Keratinocyte (primary cell): ENCODE measurements around the gene MAGI2. TPM values are rescaled to one million over a fixed set of nuclear protein-coding genes. Genes with fewer than 3 reads are reported as not detected.

Source experiments
- DNase-seq: peaks from one replicate; pipeline ENCODE4 v3.0.0-alpha.2; 2011; ENCODE audit warnings: low read depth, missing footprints, low spot score
- FAIRE-seq: peaks from 2 replicates; lab custom pipeline; 2011; peaks lifted over from hg19 to GRCh38; lab: Jason Lieb, UNC
- H2AFZ ChIP-seq: 2 replicates; pipeline ENCODE4 v1.6.0; 2012; ENCODE audit warnings: low read length, control low read depth, inconsistent platforms; ENCODE audit not compliant: control insufficient read depth
- H3K27ac ChIP-seq: 2 replicates; pipeline ENCODE4 v1.5.1; 2011; ENCODE audit warnings: low read length; ENCODE audit not compliant: control insufficient read depth, insufficient read depth
- H3K27me3 ChIP-seq: 3 replicates; pipeline ENCODE4 v1.6.0; 2011; ENCODE audit warnings: low read length; ENCODE audit not compliant: control insufficient read depth, insufficient read depth; ENCODE audit errors: extremely low read depth
- H3K36me3 ChIP-seq, 2 experiments: 2 replicates in 1 of 2; 3 replicates in 1 of 2; pipeline ENCODE4 v1.5.1; 2011; ENCODE audit warnings: low read length in 2 of 2, mild to moderate bottlenecking in 1 of 2; ENCODE audit not compliant: control insufficient read depth in 2 of 2, insufficient read depth in 2 of 2; ENCODE audit errors: extremely low read depth in 1 of 2
- H3K4me1 ChIP-seq: 3 replicates; pipeline ENCODE4 v1.5.1; 2011; ENCODE audit warnings: low read length; ENCODE audit not compliant: control insufficient read depth, insufficient read depth; ENCODE audit errors: extremely low read depth
- H3K4me2 ChIP-seq: 3 replicates; pipeline ENCODE4 v1.6.0; 2011; ENCODE audit warnings: low read depth, low read length; ENCODE audit not compliant: control insufficient read depth, insufficient read depth; ENCODE audit errors: extremely low read depth
- H3K4me3 ChIP-seq, 3 experiments: fragments of 200-600 bp in 1 of 3; sonication (generic) in 1 of 3; 2 replicates in 2 of 3; 3 replicates in 1 of 3; pipeline ENCODE4 v1.5.1; 2011 to 2016; ENCODE audit warnings: low read length in 3 of 3, mild to moderate bottlenecking in 3 of 3, control low read depth in 2 of 3, inconsistent platforms in 1 of 3, low read depth in 1 of 3, mixed read lengths in 1 of 3, mixed run types in 1 of 3, moderate library complexity in 1 of 3; ENCODE audit not compliant: control insufficient read depth in 2 of 3, insufficient read depth in 2 of 3; ENCODE audit errors: extremely low read depth in 1 of 3
- H3K79me2 ChIP-seq: 2 replicates; pipeline ENCODE4 v1.6.0; 2012; ENCODE audit warnings: low read length; ENCODE audit not compliant: control insufficient read depth, insufficient read depth
- H3K9ac ChIP-seq: 3 replicates; pipeline ENCODE4 v1.6.0; 2011; ENCODE audit warnings: low read length; ENCODE audit not compliant: control insufficient read depth, insufficient read depth; ENCODE audit errors: extremely low read depth
- H3K9me1 ChIP-seq: 3 replicates; pipeline ENCODE4 v1.6.0; 2011; ENCODE audit warnings: low read length; ENCODE audit not compliant: control insufficient read depth, insufficient read depth; ENCODE audit errors: extremely low read depth
- H3K9me3 ChIP-seq: 2 replicates; pipeline ENCODE4 v1.5.1; 2012; ENCODE audit warnings: low read depth, low read length; ENCODE audit not compliant: control insufficient read depth
- H4K20me1 ChIP-seq: 3 replicates; pipeline ENCODE4 v1.6.0; 2011; ENCODE audit warnings: low read length; ENCODE audit not compliant: control insufficient read depth, insufficient read depth; ENCODE audit errors: extremely low read depth
- CTCF ChIP-seq, 3 experiments: IDR thresholded peaks in 1 of 3; conservative IDR thresholded peaks in 1 of 3; optimal IDR thresholded peaks in 1 of 3; 2 replicates in 2 of 3; 3 replicates in 1 of 3; pipeline versions ENCODE3 to v1.5.1; 2011; ENCODE audit warnings: low read length in 3 of 3, mild to moderate bottlenecking in 3 of 3, moderate library complexity in 2 of 3, control low read depth in 1 of 3, inconsistent platforms in 1 of 3; ENCODE audit not compliant: insufficient read depth in 2 of 3; ENCODE audit errors: extremely low read depth in 1 of 3
- EZH2 ChIP-seq: IDR thresholded peaks from one replicate; pipeline ENCODE4 v1.6.1; 2012; ENCODE audit warnings: inconsistent platforms, mild to moderate bottlenecking, low read length, moderate library complexity
- dilution Hi-C: fragments of 300-500 bp; cut with MboI; formaldehyde crosslinking; loops from one replicate; pipeline ENCODE4 v1.7.0; 2020; ENCODE audit warnings: low sequenced_read_pairs; ENCODE audit not compliant: extremely low pct_ligation_motif_present
- polyA plus RNA-seq, 5 experiments: library from polyadenylated mRNA; depleted of rRNA in 3 of 5; stranded (reverse) in 3 of 5; stranded (forward) in 1 of 5; unstranded in 1 of 5; fragments of >200 nt; gene quantifications; 1 replicate in 1 of 5; 2 replicates in 3 of 5; 3 replicates in 1 of 5; pipeline versions ENCODE4 v1.2.1 to v1.2.3, GENCODE V29; 2011 to 2012; ENCODE audit warnings: missing spikeins in 2 of 5, low read depth in 1 of 5, low replicate concordance in 1 of 5

Gene MAGI2
- polyA plus RNA-seq, 1 donor (not counting 4 experiments of a cell fraction or from before 2014, with no cell fraction given), result 0.07 TPM

GRCh38 chr7:78279032-78279431 lies 1174.4 kb downstream of the MAGI2 start:
- no peak overlapping the region for H3K4me2 ChIP-seq
- no peak overlapping the region for H3K27ac ChIP-seq
- H3K9me3 ChIP-seq, result no peaks in the 10 kb centered on the region
- H3K9ac ChIP-seq, result no peak overlapping the region
- H3K79me2 ChIP-seq, result no peaks in the 10 kb centered on the region
- H3K4me1 ChIP-seq, result no peaks in the 10 kb centered on the region
- H3K27me3 ChIP-seq, result no peaks in the 10 kb centered on the region
- H3K4me3 ChIP-seq, result no peak overlapping the region
- dilution Hi-C loops, result no loop called here
- TF ChIP-seq CTCF (optimal IDR thresholded peaks at IDR 0.05 in 1 of 3, IDR thresholded peaks at IDR 0.05 in 1 of 3, conservative IDR thresholded peaks at IDR 0.05 in 1 of 3; ENCODE audit: extremely low read depth in 1 of 3, insufficient read depth in 2 of 3, low read length in 3 of 3), result no peak
- TF ChIP-seq EZH2, result no peak
- no peaks in the 10 kb centered on the region for H3K9me1 ChIP-seq
- no peaks in the 10 kb centered on the region for H3K36me3 ChIP-seq
- FAIRE-seq (no peak), DNase-seq (no peak)
- no peaks in the 10 kb centered on the region for H4K20me1 ChIP-seq
- no peak overlapping the region for H2AFZ ChIP-seq

DNA sequence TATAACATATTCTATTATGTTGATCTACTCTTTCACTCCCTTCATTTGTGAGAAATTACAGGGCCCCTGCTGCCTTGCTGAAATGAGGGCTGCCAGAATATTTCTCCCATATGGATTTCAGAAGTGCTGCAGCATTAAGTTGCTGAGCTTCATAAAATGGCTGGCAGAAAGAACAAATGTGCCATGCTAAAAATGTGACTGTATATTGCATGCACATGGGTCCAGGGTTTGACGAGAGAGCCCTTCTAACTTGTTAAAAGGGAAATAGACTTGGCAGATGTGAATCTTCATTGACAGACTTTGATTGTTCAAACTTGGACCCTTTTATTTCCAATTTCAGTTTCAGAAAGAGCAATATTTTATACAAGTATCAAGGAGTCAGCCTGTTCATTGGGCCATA lies 1186.3 kb downstream of the MAGI2 start:
- Histone ChIP-seq H4K20me1 (no peaks in the 10 kb centered on the region), H3K27me3 (no peaks in the 10 kb centered on the region), H3K36me3 (no peaks in the 10 kb centered on the region), H3K4me3 (no peak overlapping the region), H3K9me1 (no peaks in the 10 kb centered on the region), H3K9me3 (no peaks in the 10 kb centered on the region), H3K4me2 (no peak overlapping the region), H3K27ac (no peak overlapping the region), H3K79me2 (no peaks in the 10 kb centered on the region), H3K9ac (no peak overlapping the region), H2AFZ (no peak overlapping the region), H3K4me1 (no peaks in the 10 kb centered on the region)
- FAIRE-seq, result no peak
- dilution Hi-C loops, result no loop called here
- no peak for DNase-seq
- TF ChIP-seq EZH2 (no peak), CTCF (optimal IDR thresholded peaks at IDR 0.05 in 1 of 3, IDR thresholded peaks at IDR 0.05 in 1 of 3, conservative IDR thresholded peaks at IDR 0.05 in 1 of 3; ENCODE audit: extremely low read depth in 1 of 3, insufficient read depth in 2 of 3, low read length in 3 of 3) (no peak)
